GM12878 (cell line): ENCODE measurements around the gene TESMIN. TPM values are rescaled to one million over a fixed set of nuclear protein-coding genes. Genes with fewer than 3 reads are reported as not detected.

Experiments used
- ATAC-seq: fragments of 200-7000 bp; cut with Tn5 transposase; 3 replicates; pipeline ENCODE4 v1.9.1; 2020; ENCODE audit warnings: mild to moderate bottlenecking, moderate library complexity
- BruUV-seq: library from RNA; stranded (reverse); fragments of 400-500 nt; replicated peaks from 2 replicates; lab custom pipeline; 2021; lab: Mats Ljungman, UMichigan
- CTCF ChIA-PET: fragments of 300-600 bp; sonication (Branson Sonifier 250); formaldehyde crosslinking; extraction: SDS; loops from one replicate; lab custom pipeline; 2021; ENCODE audit warnings: inconsistent platforms; lab: Yijun Ruan, JAX
- POLR2A ChIA-PET: fragments of 350-600 bp; formaldehyde crosslinking; extraction: SDS; loops from one replicate; lab custom pipeline; 2021; ENCODE audit warnings: inconsistent platforms; lab: Charles Lee
- RAD21 ChIA-PET: fragments of 300-600 bp; sonication (Branson Sonifier 250); formaldehyde crosslinking; loops from one replicate; lab custom pipeline; 2023; ENCODE audit warnings: antibody characterized with exemption; ENCODE audit not compliant: unreplicated experiment; lab: Charles Lee
- SMC1A ChIA-PET: fragments of 300-600 bp; sonication (Branson Sonifier 250); formaldehyde crosslinking; loops from one replicate; lab custom pipeline; 2023; ENCODE audit not compliant: unreplicated experiment, uncharacterized antibody; lab: Charles Lee
- DNase-seq: peaks from one replicate; pipeline ENCODE4 v3.0.0-alpha.2; 2011; ENCODE audit warnings: low read depth, low spot score
- FAIRE-seq: peaks from 3 replicates; lab custom pipeline; 2011; peaks lifted over from hg19 to GRCh38; lab: Jason Lieb, UNC
- H2AFZ ChIP-seq: 2 replicates; pipeline ENCODE4 v1.6.0; 2011; ENCODE audit warnings: low read depth, low read length, control low read depth; ENCODE audit not compliant: control insufficient read depth
- H3K27ac ChIP-seq: 2 replicates; pipeline ENCODE4 v1.5.1; 2011; ENCODE audit warnings: control low read depth; ENCODE audit not compliant: control insufficient read depth, insufficient read depth
- H3K27me3 ChIP-seq, 2 experiments: replicated peaks in 1 of 2; 2 replicates each; pipeline versions ENCODE4 v1.6.0 to v1.6.1; 2011; ENCODE audit warnings: low read length in 1 of 2; ENCODE audit not compliant: control insufficient read depth in 2 of 2, insufficient read depth in 2 of 2
- H3K36me3 ChIP-seq, 2 experiments: 2 replicates each; pipeline ENCODE4 v1.5.1; 2011; ENCODE audit warnings: low read length in 1 of 2; ENCODE audit not compliant: control insufficient read depth in 2 of 2, insufficient read depth in 2 of 2
- H3K4me1 ChIP-seq: 2 replicates; pipeline ENCODE4 v1.6.1; 2011; ENCODE audit warnings: mild to moderate bottlenecking, low read length, moderate library complexity, mixed read lengths; ENCODE audit not compliant: control insufficient read depth, insufficient read depth
- H3K4me2 ChIP-seq: 2 replicates; pipeline ENCODE4 v1.6.0; 2011; ENCODE audit warnings: control low read depth; ENCODE audit not compliant: control insufficient read depth, insufficient read depth
- H3K4me3 ChIP-seq: fragments of 200-600 bp; sonication (generic); 2 replicates; pipeline ENCODE4 v1.5.1; 2016
- H3K79me2 ChIP-seq: 2 replicates; pipeline ENCODE4 v1.6.0; 2011; ENCODE audit warnings: low read length; ENCODE audit not compliant: control insufficient read depth, insufficient read depth
- H3K9ac ChIP-seq: 2 replicates; pipeline ENCODE4 v1.8.0; 2011; ENCODE audit warnings: low read length, control low read depth, mixed read lengths; ENCODE audit not compliant: control insufficient read depth, insufficient read depth
- H3K9me3 ChIP-seq: replicated peaks from 3 replicates; pipeline ENCODE4 v1.5.1; 2011; ENCODE audit warnings: mild to moderate bottlenecking, low read length; ENCODE audit not compliant: control insufficient read depth, insufficient read depth
- H4K20me1 ChIP-seq: 2 replicates; pipeline ENCODE4 v1.6.0; 2011; ENCODE audit not compliant: control insufficient read depth, insufficient read depth
- ASH2L ChIP-seq: fragments of 300-600, 200-600 bp; sonication (generic); IDR thresholded peaks from 2 replicates; pipeline ENCODE4 v1.6.1; 2017; ENCODE audit warnings: low read depth, mild to moderate bottlenecking, borderline replicate concordance
- E2F4 ChIP-seq: IDR thresholded peaks from 2 replicates; pipeline ENCODE4 v1.6.1; 2012; ENCODE audit warnings: low read depth, low read length, improper control_type of control experiment
- E2F8 ChIP-seq: fragments of 450-650 bp; IDR thresholded peaks from 2 replicates; pipeline ENCODE4 v1.6.1; 2018; ENCODE audit warnings: mild to moderate bottlenecking, low read depth, moderate library complexity; ENCODE audit not compliant: partially characterized antibody
- KAT2A ChIP-seq: conservative IDR thresholded peaks from 2 replicates; pipeline ENCODE4 v1.6.1; 2011; ENCODE audit warnings: low read depth, low read length; ENCODE audit not compliant: control insufficient read depth
- KLF5 ChIP-seq: fragments of 450-650 bp; IDR thresholded peaks from 2 replicates; pipeline ENCODE4 v1.6.1; 2014; ENCODE audit warnings: mild to moderate bottlenecking; ENCODE audit not compliant: partially characterized antibody
- NRF1 ChIP-seq: conservative IDR thresholded peaks from 2 replicates; pipeline ENCODE4 v1.6.1; 2011; ENCODE audit warnings: mild to moderate bottlenecking, low read depth, low read length, improper control_type of control experiment
- WGBS: methylation state at CpG from one replicate; pipeline ENCODE4 v1.1.6; 2016; ENCODE audit warnings: low lambda C conversion rate; ENCODE audit not compliant: insufficient replicate concordance, insufficient coverage; ENCODE audit errors: missing lambda C conversion rate; 5-methylcytosine and 5-hydroxymethylcytosine counted together
- in situ Hi-C: fragments of 300-500 bp; cut with MboI; formaldehyde crosslinking; loops from 9 replicates; pipeline ENCODE4 v1.14.3; 2018; ENCODE audit warnings: mixed read lengths
- intact Hi-C: fragments of 100-400 bp; cut with micrococcal nuclease; formaldehyde crosslinking; loops from one replicate; pipeline ENCODE4 v1.14.2; 2022; ENCODE audit not compliant: unreplicated experiment
- polyA plus RNA-seq, 11 experiments: library from polyadenylated mRNA; depleted of rRNA in 4 of 11; unstranded in 6 of 11; stranded (reverse) in 5 of 11; fragments of >200 nt; fragmentation: Nextera tagmentation in 4 of 11; fragmentation: Illumina TruSeq in 1 of 11; extraction: Ambion mirVana in 4 of 11; extraction: Trizol in 1 of 11; gene quantifications; 1 replicate in 1 of 11; 2 replicates in 10 of 11; pipeline versions ENCODE4 v1.2.1 to v1.2.3, GENCODE V29; 2011 to 2016; ENCODE audit warnings: inconsistent platforms in 2 of 11, missing spikeins in 2 of 11, low read depth in 1 of 11
- total RNA-seq, 4 experiments: library from RNA; depleted of rRNA in 3 of 4; stranded (reverse); fragments of >200 nt in 3 of 4; fragmentation: Illumina TruSeq in 1 of 4; extraction: Trizol in 1 of 4; gene quantifications; 2 replicates each; pipeline versions ENCODE4 v1.2.1 to v1.2.3, GENCODE V29; 2013 to 2021

Gene TESMIN
- total and polyA plus RNA-seq, 10 of the 15 experiments (the other 5 are each of a cell fraction or from before 2014, with no cell fraction given) = 0.31 to 3.4 (median 1.2) TPM; not detected in 1

- in situ Hi-C loops (no loop called here), intact Hi-C loops (no loop called here)
- BruUV-seq = no TSS peak
- RAD21 ChIA-PET = no interaction called here
- H3K27me3 ChIP-seq = peaks cover 0 to 7% of the 10 kb centered on the region in 2 experiments; a peak in 3 of 4 replicates
- WGBS = 29% methylated on average over 9 of the region's 9 CpGs
- CTCF ChIA-PET = no interaction called here
- TF ChIP-seq KLF5 = no peak
- TF ChIP-seq E2F8 = no peak
- no peak for TF ChIP-seq ASH2L
- TF ChIP-seq E2F4 = no peak
- TF ChIP-seq KAT2A = no peak
- no peak for TF ChIP-seq NRF1
- TF ChIP-seq, all 136 proteins: peak for 0
- Histone ChIP-seq H3K4me3 (no peak overlapping the region), H3K27ac (no peak overlapping the region), H4K20me1 (no peaks in the 10 kb centered on the region), H3K4me1 (no peaks in the 10 kb centered on the region), H3K4me2 (no peak overlapping the region), H2AFZ (no peak overlapping the region), H3K9ac (no peak overlapping the region), H3K36me3 (no peaks in the 10 kb centered on the region), H3K9me3 (no peaks in the 10 kb centered on the region; the same call in 2 of the 3 replicates), H3K79me2 (no peaks in the 10 kb centered on the region)
- DNase-seq (no peak), ATAC-seq (no peak), FAIRE-seq (no peak)
- SMC1A ChIA-PET = no interaction called here
- POLR2A ChIA-PET = no interaction called here
These were observed 59.9 kb downstream of the TESMIN start for GRCh38 chr11:68691402-68691784.
